SH-SY5Y (cell line): ENCODE results near the gene POLR1B.

Source experiments
- GATA2 ChIP-seq: IDR thresholded peaks from 2 replicates; pipeline ENCODE4 v1.6.1; 2011; ENCODE audit warnings: mild to moderate bottlenecking, low read depth, low read length
- GATA3 ChIP-seq: IDR thresholded peaks from 2 replicates; pipeline ENCODE4 v1.6.1; 2011; ENCODE audit warnings: low read depth, mild to moderate bottlenecking, low read length, moderate library complexity

DNA sequence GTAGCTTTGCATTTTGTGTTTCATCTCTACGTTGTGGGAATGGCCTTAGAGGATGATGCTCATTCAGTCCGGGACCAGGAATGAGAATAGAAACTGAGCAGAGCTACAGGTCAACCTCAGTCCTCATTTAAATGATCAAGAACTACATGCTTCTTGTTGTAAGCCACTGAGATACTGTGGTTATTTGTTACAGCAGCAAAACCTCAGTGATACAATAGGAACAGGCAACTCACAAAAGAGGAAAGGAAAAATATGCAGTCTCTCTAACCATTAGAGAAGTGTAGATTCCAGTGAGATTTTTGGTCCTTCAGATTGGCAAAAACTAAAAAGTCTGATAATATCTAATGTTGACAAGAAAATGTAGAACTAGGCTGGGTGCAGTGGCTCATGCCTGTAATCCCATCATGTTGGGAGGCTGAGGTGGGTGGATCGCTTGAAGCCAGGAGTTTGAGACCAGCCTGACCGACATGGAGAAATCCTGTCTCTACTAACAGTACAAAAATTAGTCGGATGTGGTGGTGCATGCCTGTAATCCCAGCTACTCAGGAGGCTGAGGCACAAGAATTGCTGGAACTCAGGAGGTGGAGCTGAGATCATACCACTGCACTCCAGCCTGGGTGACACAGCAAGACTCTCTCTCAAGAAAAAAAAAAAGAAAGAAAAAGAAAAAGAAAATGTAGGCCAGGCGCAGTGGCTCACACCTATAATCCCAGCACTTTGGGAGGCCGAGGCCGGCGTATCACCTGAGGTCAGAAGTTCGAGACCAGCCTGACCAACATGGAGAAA lies 55.5 kb downstream of the POLR1B start:
- no peak for TF ChIP-seq GATA2
- no peak for TF ChIP-seq GATA3
